ENCODE results near the gene KIF12. TPM values are rescaled to one million over a fixed set of nuclear protein-coding genes. Genes with fewer than 3 reads are reported as not detected.

KIF12 gene
- total RNA-seq, 1 donor = not detected

GRCh38 chr9:114139071-114139470 lies 40.0 kb upstream of the KIF12 start:
- peak; percentile 59 for DNase-seq (ENCODE audit: low read depth)
- TF ChIP-seq CTCF (IDR thresholded peaks at IDR 0.05; ENCODE audit: insufficient read depth, low read depth, low read length) = no peak
- no peak overlapping the region for H3K4me3 ChIP-seq (ENCODE audit: low read depth, low read length)

- no peak overlapping the region for H3K4me3 ChIP-seq (ENCODE audit: low read depth, low read length)
- no peak for TF ChIP-seq CTCF (IDR thresholded peaks at IDR 0.05; ENCODE audit: insufficient read depth, low read depth, low read length)
- DNase-seq (ENCODE audit: low read depth) = peak; percentile 78
Measured at GRCh38 chr9:114138552-114138971, 39.5 kb upstream of the KIF12 start.

GRCh38 chr9:114137831-114138230 lies 38.7 kb upstream of the KIF12 start:
- no peak overlapping the region for H3K4me3 ChIP-seq (ENCODE audit: low read depth, low read length)
- no peak for TF ChIP-seq CTCF (IDR thresholded peaks at IDR 0.05; ENCODE audit: insufficient read depth, low read depth, low read length)
- DNase-seq (ENCODE audit: low read depth) = no peak

GRCh38 chr9:114134827-114135396 lies 35.8 kb upstream of the KIF12 start:
- DNase-seq (ENCODE audit: low read depth) = no peak
- TF ChIP-seq CTCF (IDR thresholded peaks at IDR 0.05; ENCODE audit: insufficient read depth, low read depth, low read length) = no peak
- H3K4me3 ChIP-seq (ENCODE audit: low read depth, low read length) = no peak overlapping the region

- H3K4me3 ChIP-seq (ENCODE audit: low read depth, low read length) = no peak overlapping the region
- no peak for DNase-seq (ENCODE audit: low read depth)
- no peak for TF ChIP-seq CTCF (IDR thresholded peaks at IDR 0.05; ENCODE audit: insufficient read depth, low read depth, low read length)
Measured at GRCh38 chr9:114132550-114132918, 33.4 kb upstream of the KIF12 start.

GRCh38 chr9:114131808-114132549 lies 32.9 kb upstream of the KIF12 start:
- no peak for DNase-seq (ENCODE audit: low read depth)
- TF ChIP-seq CTCF (IDR thresholded peaks at IDR 0.05; ENCODE audit: insufficient read depth, low read depth, low read length) = no peak
- no peak overlapping the region for H3K4me3 ChIP-seq (ENCODE audit: low read depth, low read length)
